NB4 (cell line): ENCODE data around the gene SYNGR1.
"Not testable (repeated sequence)": the region's sequence is repeated elsewhere in the genome, so short reads cannot be mapped to it uniquely, and the experiment has no call there.

Source experiments
- DNase-seq: peaks from one replicate; pipeline ENCODE4 v3.0.0; 2010; ENCODE audit warnings: low read depth
- H3K4me3 ChIP-seq: one replicate; pipeline ENCODE4 v1.5.1; 2011; ENCODE audit warnings: mild to moderate bottlenecking, low read depth, low read length, moderate library complexity
- MYC ChIP-seq: IDR thresholded peaks from 2 replicates; pipeline ENCODE4 v1.6.1; 2011; ENCODE audit warnings: low read depth, low read length
- POLR2A ChIP-seq: IDR thresholded peaks from 2 replicates; pipeline ENCODE4 v1.6.1; 2011; ENCODE audit warnings: mild to moderate bottlenecking; ENCODE audit not compliant: insufficient read length; ENCODE audit errors: extremely low read depth
- TF ChIP-seq, protein P1 (sequence below): IDR thresholded peaks from 2 replicates; pipeline ENCODE4 v1.6.1; 2011; ENCODE audit warnings: low read depth, low read length
- TF ChIP-seq, protein P2 (sequence below): IDR thresholded peaks from one replicate; pipeline ENCODE4 v1.5.1; 2012; ENCODE audit warnings: low read depth, low read length

SYNGR1 gene

DNA sequence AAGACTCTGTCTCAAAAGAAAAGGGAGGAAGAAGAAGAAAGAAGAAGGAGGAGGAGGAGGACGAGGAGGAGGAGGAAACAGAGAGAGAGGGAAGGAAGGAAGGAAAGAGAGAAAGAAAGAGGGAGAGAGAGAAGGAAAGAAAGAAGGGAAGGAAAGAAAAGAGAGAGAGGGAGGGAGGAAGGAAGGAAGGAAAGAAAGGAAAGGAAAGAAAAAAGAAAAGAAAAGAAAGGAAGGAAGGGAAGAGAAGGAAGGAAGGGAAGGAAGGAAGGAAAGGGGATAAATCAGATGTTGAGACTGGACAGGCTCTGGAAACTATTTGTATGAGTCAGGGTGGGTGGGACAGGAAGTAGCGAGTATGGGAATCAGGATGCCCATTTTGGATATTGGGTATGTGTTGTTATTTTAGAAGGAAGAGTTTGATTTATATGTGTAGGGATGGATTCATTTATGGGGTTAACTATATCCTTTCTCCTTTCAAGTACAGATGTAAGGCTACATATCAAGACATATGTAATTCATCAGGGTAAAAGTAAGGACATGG lies 24.3 kb upstream of the SYNGR1 start:
- H3K4me3 ChIP-seq, result no peak overlapping the region
- TF ChIP-seq MYC (no peak), POLR2A (no peak)
- TF ChIP-seq, protein P1, sequence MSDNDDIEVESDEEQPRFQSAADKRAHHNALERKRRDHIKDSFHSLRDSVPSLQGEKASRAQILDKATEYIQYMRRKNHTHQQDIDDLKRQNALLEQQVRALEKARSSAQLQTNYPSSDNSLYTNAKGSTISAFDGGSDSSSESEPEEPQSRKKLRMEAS, result no peak
- TF ChIP-seq, protein P2, sequence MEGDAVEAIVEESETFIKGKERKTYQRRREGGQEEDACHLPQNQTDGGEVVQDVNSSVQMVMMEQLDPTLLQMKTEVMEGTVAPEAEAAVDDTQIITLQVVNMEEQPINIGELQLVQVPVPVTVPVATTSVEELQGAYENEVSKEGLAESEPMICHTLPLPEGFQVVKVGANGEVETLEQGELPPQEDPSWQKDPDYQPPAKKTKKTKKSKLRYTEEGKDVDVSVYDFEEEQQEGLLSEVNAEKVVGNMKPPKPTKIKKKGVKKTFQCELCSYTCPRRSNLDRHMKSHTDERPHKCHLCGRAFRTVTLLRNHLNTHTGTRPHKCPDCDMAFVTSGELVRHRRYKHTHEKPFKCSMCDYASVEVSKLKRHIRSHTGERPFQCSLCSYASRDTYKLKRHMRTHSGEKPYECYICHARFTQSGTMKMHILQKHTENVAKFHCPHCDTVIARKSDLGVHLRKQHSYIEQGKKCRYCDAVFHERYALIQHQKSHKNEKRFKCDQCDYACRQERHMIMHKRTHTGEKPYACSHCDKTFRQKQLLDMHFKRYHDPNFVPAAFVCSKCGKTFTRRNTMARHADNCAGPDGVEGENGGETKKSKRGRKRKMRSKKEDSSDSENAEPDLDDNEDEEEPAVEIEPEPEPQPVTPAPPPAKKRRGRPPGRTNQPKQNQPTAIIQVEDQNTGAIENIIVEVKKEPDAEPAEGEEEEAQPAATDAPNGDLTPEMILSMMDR, result no peak
- no peak for DNase-seq

DNA sequence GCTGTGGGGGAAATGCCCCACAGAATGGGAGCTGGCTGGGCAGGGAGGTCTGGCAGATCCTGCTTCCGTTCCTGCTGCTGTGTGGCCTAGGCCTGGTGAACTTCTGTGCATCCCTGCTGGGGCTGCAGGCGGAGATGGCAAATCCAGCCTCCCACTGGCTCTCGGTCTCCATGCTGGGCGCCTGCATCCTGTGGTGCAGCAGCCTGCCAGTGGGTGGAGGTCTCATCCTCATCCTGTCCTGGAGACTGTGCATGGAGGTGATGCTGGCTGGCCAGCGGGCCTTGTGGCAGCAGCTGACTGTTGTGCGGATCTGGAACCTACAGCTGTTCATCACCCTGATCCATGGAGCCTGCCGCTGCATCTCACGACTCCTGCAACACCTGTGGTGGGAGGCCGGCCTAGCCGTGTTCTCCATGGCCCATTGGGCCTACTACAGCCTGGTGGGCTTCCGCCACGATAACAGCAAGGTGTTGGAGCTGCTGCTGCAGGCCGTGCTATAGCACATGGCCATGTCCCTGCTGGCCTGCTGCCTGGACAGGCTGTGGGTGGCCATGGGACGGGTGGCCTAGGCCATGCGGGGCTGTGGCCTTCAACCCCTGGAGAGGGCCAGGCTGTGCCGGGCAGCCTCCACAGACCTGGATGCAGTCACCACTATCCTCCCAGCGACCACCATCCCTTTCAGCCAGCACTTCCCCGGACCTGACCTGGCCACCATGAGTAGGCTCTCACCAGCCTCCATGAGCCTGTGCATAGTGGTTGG lies 21.6 kb upstream of the SYNGR1 start:
- no peak for DNase-seq
- TF ChIP-seq, protein P2, result no peak
- TF ChIP-seq POLR2A, result no peak
- no peak for TF ChIP-seq MYC
- TF ChIP-seq, protein P1, result no peak
- no peak overlapping the region for H3K4me3 ChIP-seq

DNA sequence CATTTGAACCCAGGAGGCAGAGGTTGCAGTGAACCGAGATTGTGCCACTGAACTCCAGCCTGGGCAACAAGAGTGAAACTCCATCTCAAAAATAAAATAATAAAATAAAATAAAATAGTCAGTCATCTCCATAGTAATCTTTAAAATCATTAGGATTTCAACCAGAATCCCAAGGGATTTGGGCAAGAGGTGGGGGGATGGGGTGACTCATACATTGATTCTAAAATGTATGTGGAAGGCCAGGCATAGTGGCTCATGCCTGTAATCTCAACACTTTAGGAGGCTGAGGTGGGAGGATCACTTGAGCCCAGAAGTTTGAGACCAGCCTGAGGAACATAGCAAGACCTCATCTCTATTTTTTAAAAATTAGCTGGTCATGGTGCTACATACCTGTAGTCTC lies 19.2 kb upstream of the SYNGR1 start:
- not testable (repeated sequence) for DNase-seq, H3K4me3 ChIP-seq

DNA sequence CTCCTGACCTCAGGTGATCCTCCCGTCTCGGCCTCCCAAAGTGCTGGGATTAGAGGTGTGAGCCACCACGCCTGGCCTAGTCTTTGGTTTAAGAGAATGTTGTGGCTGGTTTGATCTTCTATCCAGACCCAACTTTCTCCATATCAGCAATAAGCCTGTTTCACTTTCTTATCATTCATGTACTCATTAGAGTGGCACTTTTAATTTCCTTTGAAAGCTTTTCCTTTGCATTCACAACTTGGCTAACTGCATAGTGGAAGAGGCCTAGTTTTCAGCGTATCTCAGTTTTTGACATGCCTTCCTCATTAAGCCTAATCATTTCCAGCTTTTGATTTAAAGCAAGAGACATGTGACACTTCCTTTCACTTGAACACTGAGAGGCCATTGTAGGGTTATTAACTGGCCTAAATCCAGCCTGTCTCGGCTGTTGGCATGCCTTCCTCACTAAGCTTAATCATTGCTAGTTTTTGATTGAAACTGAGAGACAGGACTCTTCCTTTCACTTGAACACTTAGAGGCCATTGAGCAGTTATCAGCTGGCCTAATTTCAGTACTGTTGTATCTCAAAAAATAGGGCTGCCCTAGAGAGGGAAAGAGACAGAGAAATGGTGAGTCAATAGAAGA lies 17.2 kb upstream of the SYNGR1 start:
- no peak for DNase-seq
- TF ChIP-seq, protein P2, result no peak
- TF ChIP-seq MYC (no peak), POLR2A (no peak)
- TF ChIP-seq, protein P1, result no peak
- no peak overlapping the region for H3K4me3 ChIP-seq

DNA sequence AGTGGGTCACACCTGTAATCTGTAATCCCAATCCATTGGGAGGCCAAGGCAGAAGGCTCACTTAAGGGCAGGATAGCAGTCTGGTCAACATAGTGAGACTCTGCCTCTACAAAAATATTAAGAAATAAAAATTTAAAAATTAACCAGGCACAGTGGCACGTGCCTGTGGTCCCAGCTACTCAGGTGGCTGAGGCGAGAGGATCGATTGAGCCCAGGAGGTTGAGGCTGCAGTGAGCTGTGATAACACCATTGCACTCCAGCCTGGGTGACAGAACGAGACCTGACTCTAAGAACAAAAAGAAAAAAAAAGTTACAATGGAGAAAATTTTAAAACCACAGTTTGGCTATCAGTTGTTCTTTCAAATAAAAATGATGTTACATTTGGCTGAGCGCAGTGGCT lies 13.4 kb upstream of the SYNGR1 start:
- H3K4me3 ChIP-seq, result no peak overlapping the region
- TF ChIP-seq, protein P1, result no peak
- TF ChIP-seq POLR2A (no peak), MYC (no peak)
- TF ChIP-seq, protein P2, result no peak
- no peak for DNase-seq

DNA sequence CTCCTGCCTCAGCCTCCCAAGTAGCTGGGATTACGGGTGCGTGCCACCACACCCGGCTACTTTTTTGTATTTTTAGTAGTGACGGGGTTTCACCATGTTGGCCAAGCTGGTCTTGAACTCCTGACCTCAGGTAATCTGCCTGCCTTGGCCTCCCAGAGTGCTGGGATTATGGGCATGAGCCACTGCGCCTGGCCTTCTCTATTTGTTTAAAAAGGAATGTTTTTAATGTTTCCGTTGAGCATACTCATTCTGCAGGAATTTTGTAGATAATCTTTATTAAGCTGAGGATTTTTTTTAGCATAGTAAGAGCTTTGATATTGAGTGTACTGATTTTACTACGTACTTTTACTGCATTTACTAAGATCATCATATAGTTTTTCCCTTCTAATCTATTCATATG lies 10.0 kb upstream of the SYNGR1 start:
- not testable (repeated sequence) for H3K4me3 ChIP-seq, DNase-seq

DNA sequence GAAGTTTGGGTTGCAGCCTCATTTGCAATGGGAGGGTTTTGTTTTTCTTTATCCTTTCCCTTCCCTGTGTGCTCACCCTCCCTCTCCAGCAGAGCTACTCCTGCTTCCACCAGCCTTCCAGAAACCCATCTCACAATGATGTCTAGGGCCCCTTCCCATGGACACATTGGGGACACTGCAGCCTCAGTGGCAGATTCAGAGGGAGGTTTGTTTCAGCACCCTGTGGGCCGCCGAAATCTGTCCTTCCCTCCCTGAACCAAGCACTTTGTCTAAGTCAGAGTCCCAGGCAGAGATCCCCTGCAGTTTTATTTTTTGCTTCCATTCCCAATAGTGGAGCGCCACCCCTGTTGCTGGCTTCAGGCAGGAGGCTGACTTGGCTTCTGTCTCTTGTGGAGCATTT lies 8.6 kb upstream of the SYNGR1 start:
- no peak overlapping the region for H3K4me3 ChIP-seq
- DNase-seq, result no peak
- TF ChIP-seq, protein P1, result no peak
- no peak for TF ChIP-seq MYC
- no peak for TF ChIP-seq POLR2A
- TF ChIP-seq, protein P2, result no peak
